SU-DHL-6 (cell line): Measurements from ENCODE around the gene DCXR.

Experiments used
- CTCF ChIP-seq: fragments of 200-600 bp; sonication (generic); IDR thresholded peaks from one replicate; pipeline ENCODE4 v1.5.1; 2017; ENCODE audit warnings: antibody characterized with exemption, mild to moderate bottlenecking, low read length, moderate library complexity; ENCODE audit not compliant: insufficient read depth, poor library complexity, severe bottlenecking
- EZH2phosphoT487 ChIP-seq: fragments of 200-600 bp; sonication (generic), shearing (Covaris generic); conservative IDR thresholded peaks from 2 replicates; pipeline ENCODE4 v1.6.1; 2018; ENCODE audit warnings: mild to moderate bottlenecking, antibody characterized with exemption, low read length, moderate library complexity, mixed read lengths

GRCh38 chr17:82047914-82048570, 10.5 kb upstream of the DCXR start:
- TF ChIP-seq CTCF = no peak
- TF ChIP-seq EZH2phosphoT487 = no peak
